ENCODE measurements around the gene ZBTB16. TPM values are rescaled to one million over a fixed set of nuclear protein-coding genes. Genes with fewer than 3 reads are reported as not detected.
A peak's percentile ranks its signal among the peaks of the same experiment; 100 is the strongest.

Gene ZBTB16
- total and polyA plus RNA-seq, 2 of the 13 experiments (the other 11 are each of a cell fraction or from before 2014, with no cell fraction given), result not detected

GRCh38 chr11:114078423-114078822 lies 18.9 kb downstream of the ZBTB16 start (continued):
- TF ChIP-seq FOSL2 (CRISPR knock-in tag; IDR thresholded peaks at IDR 0.05) (peak; percentile 32; the same call in 1 of the 2 replicates), SRF (IDR thresholded peaks at IDR 0.05; ENCODE audit: low read depth, low read length) (no peak), NCOA1 (CRISPR knock-in tag; IDR thresholded peaks at IDR 0.05) (no peak), ZMYM4 (CRISPR knock-in tag; IDR thresholded peaks at IDR 0.05) (no peak), REPIN1 (CRISPR knock-in tag; IDR thresholded peaks at IDR 0.05; ENCODE audit: borderline replicate concordance, low read depth) (no peak), NCOA2 (CRISPR knock-in tag; IDR thresholded peaks at IDR 0.05) (peak; percentile 55; the same call in 1 of the 2 replicates), ZNF224 (CRISPR knock-in tag; IDR thresholded peaks at IDR 0.05) (no peak), TARDBP (CRISPR knock-in tag; IDR thresholded peaks at IDR 0.05) (no peak), HDAC2 (CRISPR knock-in tag; IDR thresholded peaks at IDR 0.05) (peak; percentile 37; the same call in 1 of the 2 replicates), TEAD3 (CRISPR knock-in tag; optimal IDR thresholded peaks at IDR 0.05; ENCODE audit: borderline replicate concordance) (peak; percentile 48), NR2F1 (CRISPR knock-in tag; IDR thresholded peaks at IDR 0.05) (peak in 1 of 2 experiments; percentile 24; a peak in 1 of 4 replicates), GATAD2A (CRISPR knock-in tag; IDR thresholded peaks at IDR 0.05) (0 out of 2 replicates have a peak, but pooled peaks have one; percentile 55), FOXP4 (CRISPR knock-in tag; IDR thresholded peaks at IDR 0.05) (peak; percentile 80), GFI1 (CRISPR knock-in tag; IDR thresholded peaks at IDR 0.05; ENCODE audit: borderline replicate concordance) (no peak), ZNF777 (CRISPR knock-in tag; IDR thresholded peaks at IDR 0.05) (no peak), SRY (CRISPR knock-in tag; IDR thresholded peaks at IDR 0.05) (no peak), ZNF24 (IDR thresholded peaks at IDR 0.05) (no peak), MXD1 (CRISPR knock-in tag; IDR thresholded peaks at IDR 0.05) (no peak), DBP (CRISPR knock-in tag; IDR thresholded peaks at IDR 0.05; ENCODE audit: not compliant biosample characterization) (no peak), FOXK2 (IDR thresholded peaks at IDR 0.05) (no peak), SMC3 (IDR thresholded peaks at IDR 0.05; ENCODE audit: low read length) (no peak), KLF16 (CRISPR knock-in tag; IDR thresholded peaks at IDR 0.05) (no peak), MEIS2 (CRISPR knock-in tag; IDR thresholded peaks at IDR 0.05) (no peak), ARID3A (IDR thresholded peaks at IDR 0.05; ENCODE audit: low read depth, low read length) (0 out of 2 replicates have a peak, but pooled peaks have one; percentile 40), HHEX (CRISPR knock-in tag; IDR thresholded peaks at IDR 0.05) (peak; percentile 43), LCORL (IDR thresholded peaks at IDR 0.05) (no peak), LCORL (CRISPR knock-in tag; IDR thresholded peaks at IDR 0.05) (0 out of 2 replicates have a peak, but pooled peaks have one; percentile 50), ZNF430 (CRISPR knock-in tag; IDR thresholded peaks at IDR 0.05) (no peak), SOX6 (IDR thresholded peaks at IDR 0.05) (no peak), SOX6 (CRISPR knock-in tag; IDR thresholded peaks at IDR 0.05) (peak; percentile 87), ZNF12 (CRISPR knock-in tag; IDR thresholded peaks at IDR 0.05) (no peak)

Data from HepG2 (cell line).